GM18861 (cell line): ENCODE results near the gene PRKX.
"Not testable (repeated sequence)": the region's sequence is repeated elsewhere in the genome, so short reads cannot be mapped to it uniquely, and the experiment has no call there.

Experiments used
- ATAC-seq: cut with Tn5 transposase; IDR thresholded peaks from one replicate; pipeline ENCODE4 v1.9.1; 2021; ENCODE audit not compliant: unreplicated experiment

PRKX gene

GRCh38 chrX:3713225-3713936, at the start of gene PRKX:
TSS of gene PRKX (minus strand) at chrX:3713649. CDS start at chrX:3713253, 396 bp downstream.
- ATAC-seq, result peak; percentile 69

- ATAC-seq, result no peak
Observed at GRCh38 chrX:3763111-3763510, 49.7 kb upstream of the PRKX start.

DNA sequence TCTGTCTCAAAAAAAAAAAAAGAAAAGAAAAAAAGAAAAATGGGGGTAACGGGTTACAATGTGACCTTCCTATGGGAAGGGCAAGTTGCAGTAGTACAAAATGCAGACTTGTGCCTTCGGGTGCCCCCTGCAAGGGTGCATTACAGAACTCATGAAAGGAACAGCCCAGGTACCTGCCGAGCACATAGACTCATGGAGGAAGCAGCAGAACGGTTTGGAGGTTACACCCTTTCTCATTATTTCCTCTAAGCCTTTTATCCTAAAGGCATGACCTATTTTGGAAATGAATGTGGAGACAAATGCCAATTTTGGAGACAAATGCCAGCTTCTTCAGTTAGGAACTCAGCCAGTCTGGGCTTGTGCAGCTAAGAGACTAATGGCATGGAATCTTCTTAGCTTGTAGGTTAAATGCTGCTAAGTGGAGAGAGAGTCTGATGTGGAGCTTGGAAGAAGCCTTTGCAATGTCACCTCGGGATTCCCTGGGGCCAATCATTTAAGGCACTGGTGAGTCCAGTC, 44.1 kb upstream of the PRKX start:
- no peak for ATAC-seq

DNA sequence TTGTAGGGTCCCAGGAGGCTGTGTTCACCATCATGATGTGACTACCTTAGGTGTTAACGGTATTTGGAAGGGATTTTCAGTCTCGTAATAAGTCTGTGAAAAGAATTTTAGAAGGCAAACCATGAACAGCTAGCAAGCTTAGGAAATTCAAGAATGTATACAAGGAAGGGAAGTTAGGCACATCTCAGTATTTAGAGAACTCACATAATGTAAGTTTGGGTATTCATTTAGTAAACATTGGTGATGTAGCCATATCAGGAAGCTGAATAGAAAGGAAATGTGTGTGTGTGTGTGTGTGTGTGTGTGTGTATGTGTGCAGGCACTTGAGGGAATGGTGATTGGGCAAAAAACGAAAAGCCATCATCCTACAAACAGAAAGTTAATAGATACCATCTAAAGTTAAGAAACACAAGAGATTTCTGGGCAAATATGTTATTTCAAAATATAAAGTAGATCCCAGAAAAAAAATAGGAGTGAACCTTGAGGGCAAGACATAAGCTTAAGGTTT, 34.7 kb upstream of the PRKX start:
- no peak for ATAC-seq

GRCh38 chrX:3743801-3744439, 30.5 kb upstream of the PRKX start:
- no peak for ATAC-seq

- not testable (repeated sequence) for ATAC-seq
Observed at GRCh38 chrX:3740946-3741345, 27.5 kb upstream of the PRKX start.

GRCh38 chrX:3738509-3738908, 25.1 kb upstream of the PRKX start:
- ATAC-seq, result no peak

DNA sequence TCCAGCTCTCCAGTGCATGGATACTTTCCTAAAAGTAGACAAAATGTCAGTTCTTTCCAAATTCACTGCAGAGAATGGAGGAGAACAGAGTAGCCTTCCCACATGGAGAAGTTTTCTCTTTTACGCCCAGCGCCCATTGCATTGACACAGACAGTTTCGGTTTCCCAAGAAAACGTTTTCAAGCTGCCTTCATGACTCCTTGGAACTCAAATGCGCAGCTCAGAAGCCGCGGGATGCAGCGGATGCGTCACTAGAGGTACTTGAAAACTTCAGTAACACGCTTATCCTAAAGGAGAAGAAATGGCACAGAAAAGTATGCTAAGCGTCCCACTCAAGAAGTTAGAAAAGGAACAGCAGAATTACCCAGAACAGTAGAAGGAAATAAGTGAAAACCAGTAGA, 23.1 kb upstream of the PRKX start:
- not testable (repeated sequence) for ATAC-seq

DNA sequence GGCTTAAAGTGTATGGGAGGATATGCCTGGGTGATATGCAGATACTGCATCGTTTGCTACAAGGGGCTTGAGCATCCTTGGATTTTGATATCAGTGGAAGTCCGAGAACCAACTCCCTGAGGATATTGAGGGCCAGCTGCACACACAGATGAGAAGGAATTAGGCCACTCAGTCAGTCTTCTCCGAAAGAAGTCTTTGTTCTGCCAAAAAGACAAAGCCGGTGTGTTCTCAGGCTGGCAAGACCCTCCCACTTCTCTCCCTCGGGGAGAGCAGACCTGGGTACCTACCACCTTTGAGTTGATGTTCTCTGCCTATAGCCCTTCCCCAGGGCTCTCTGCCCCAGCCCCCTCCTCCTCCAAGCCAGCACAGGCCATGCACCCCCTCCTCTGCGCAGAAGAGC, 22.4 kb upstream of the PRKX start:
- not testable (repeated sequence) for ATAC-seq

- not testable (repeated sequence) for ATAC-seq
Observed at GRCh38 chrX:3734456-3734855, 21.0 kb upstream of the PRKX start.

DNA sequence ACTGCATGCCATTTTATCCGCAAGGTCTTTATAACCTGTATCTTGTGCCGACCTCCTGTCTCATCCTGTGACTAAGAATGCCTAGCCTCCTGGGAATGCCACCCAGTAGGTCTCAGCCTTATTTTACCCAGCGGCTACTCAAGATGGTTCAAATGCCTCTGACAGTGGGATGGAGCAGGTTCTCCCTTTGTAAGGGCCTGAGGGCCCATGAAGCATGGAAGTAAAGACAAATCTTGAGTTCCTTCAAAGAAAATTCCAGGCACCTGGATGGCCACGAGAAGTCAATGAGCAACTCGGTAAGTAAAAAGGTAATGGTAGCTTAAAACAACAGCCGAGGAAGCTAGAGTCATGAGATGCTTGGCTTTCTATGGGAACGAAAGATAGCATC, 19.6 kb upstream of the PRKX start:
- no peak for ATAC-seq

DNA sequence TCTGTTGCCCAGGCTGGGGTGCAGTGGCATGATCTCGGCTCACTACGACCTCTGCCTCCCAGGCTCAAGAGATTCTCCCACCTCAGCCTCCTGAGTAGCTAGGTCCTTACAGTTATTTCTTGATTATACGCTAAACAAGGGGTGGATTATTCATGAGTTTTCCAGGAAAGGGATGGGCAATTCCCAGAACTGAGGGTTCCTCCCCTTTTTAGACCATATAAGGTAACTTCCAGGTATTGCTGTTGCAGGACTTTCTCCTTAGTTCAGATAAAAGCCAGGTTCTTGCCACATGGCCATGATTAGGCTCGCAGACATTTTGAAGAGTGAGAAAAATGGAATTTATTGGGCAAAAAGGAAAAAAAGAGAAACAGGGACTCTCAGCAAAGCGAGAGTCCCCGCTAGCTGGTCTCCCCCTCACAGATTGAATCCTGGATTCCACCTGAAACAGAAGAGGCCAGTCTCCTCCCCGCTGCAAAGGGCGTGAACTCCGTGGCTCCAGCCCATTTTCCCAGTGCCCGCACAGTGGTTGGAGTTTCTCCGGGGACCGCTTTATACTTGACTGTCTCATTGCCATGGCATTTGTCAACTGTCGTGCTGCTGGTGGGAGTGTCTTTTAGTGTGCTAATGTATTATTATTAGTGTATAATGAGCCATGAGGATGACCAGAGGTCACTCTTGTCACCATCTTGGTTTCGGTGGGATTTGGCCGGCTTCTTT, 19.0 kb upstream of the PRKX start:
- ATAC-seq, result not testable (repeated sequence)

DNA sequence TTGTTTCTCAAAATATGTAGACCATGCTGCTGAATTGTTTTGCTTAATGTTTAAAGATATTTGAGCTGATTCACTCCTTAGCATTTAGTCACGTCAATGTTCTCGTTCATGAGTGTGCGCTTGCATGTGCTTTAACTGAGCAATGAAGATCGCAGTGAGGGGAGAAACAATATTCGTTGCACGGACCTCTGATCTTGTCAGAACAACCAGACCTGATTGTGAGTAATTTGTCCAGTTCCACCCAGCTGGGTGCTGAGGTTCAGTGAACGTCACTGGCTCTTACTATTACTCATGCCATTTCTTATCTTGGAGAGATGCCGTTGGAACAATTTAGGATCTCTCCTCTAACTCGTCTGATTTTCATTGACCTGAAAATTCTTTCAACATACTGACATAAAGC, 15.0 kb upstream of the PRKX start:
- ATAC-seq, result no peak

GRCh38 chrX:3723460-3723859, 10.0 kb upstream of the PRKX start:
- not testable (repeated sequence) for ATAC-seq

- ATAC-seq, result no peak
Observed at GRCh38 chrX:3717742-3718420, 4.4 kb upstream of the PRKX start.

DNA sequence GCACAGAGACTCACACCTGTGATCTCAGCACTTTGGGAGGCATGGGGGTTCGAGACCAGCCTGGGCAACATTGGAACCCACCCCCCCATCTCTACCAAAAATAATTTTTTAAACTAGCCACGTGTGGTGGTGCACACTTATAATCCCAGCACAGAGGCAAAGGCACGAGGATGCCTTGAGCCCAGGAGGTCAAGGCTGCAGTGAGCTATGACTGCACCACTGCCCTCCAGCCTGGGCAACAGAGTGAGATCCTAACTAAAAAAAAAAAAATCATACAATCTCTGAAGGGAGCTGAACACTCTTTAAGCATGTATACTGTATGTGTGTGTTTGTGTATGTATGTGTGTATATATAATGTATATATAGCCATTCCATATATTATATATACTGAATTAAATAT, 2.5 kb upstream of the PRKX start:
- ATAC-seq, result no peak

DNA sequence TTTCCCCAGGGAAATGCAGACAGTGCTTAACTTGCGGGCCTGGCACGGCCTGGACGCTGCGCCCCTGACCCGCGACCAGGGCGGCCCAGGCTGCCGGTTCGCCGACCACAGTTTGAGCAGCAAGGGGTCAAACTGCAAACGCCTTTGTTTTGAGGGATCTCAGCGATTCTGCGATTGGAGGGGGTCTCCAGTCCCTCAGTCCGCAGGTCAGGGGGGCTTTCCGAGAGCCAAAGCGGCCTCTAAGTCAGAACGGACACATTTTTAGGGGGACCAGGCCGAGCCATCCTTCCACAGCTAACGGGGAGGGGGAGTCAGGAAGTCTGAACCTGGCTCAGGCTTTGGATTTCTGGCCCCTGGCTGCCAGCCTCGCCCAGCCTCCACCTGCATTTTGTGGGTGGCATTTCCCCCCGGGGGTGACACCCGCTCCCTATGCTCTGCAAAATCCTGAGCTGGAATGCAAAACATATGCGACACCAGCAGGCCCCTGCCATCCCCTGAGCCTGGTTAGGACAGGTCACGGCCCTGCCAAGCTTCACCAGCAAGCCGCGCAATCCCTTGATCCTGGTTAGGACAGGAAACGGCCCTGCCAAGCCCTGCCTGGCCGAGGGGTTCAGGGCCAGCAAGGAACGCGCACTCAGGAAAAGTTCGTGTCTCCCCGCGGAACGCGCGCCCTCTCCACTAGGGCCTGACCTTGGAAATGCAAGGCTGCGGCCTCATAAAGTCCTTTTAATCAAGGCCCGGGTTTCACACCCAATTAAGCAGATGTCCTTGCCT, 1.4 kb upstream of the PRKX start:
- not testable (repeated sequence) for ATAC-seq

DNA sequence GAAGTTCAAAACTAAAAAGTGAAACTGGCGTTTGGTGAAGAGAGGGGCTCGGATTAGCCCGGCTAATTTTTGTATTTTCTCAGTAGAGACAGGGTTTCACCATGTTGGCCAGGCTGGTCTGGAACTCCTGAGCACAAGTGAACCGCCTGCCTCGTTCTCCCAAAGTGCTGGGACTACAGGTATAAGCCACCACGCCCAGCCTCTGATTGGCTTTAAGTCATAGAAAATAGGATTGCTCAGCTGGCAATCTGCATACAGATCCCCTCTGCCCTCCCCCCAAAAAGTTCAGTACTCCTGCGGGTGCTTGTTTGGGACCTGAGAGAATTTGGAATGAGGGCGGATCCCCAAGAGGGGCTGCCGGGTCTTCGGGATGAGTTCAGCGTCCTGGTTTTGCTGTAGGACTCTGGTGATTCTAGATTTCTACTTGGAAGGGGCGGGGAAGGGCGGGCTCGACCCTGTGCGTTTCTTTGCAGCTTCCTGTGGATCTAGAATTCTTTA, 537 bp upstream of the PRKX start:
- ATAC-seq, result no peak

- peak; percentile 15 for ATAC-seq
Observed at GRCh38 chrX:3712870-3713224, 602 bp downstream of the PRKX start.
